ENCODE measurements around the gene KIF26B.
"Not testable (repeated sequence)": the region's sequence is repeated elsewhere in the genome, so short reads cannot be mapped to it uniquely, and the experiment has no call there.

KIF26B gene

GRCh38 chr1:245718951-245719350 is 564.2 kb downstream of the KIF26B start:
- Histone ChIP-seq H3K4me3 (ENCODE audit: low read length) (no peak overlapping the region), H3K9ac (ENCODE audit: low read depth, low read length) (no peak overlapping the region), H3K27me3 (ENCODE audit: insufficient read depth, low read length) (no peaks in the 10 kb centered on the region), H3K36me3 (ENCODE audit: insufficient read depth, low read length) (no peaks in the 10 kb centered on the region), H3K4me1 (ENCODE audit: insufficient read depth, low read length) (no peaks in the 10 kb centered on the region), H3K9me3 (ENCODE audit: insufficient read depth, low read depth, low read length) (no peaks in the 10 kb centered on the region), H3K27ac (ENCODE audit: low read depth, low read length) (no peak overlapping the region)
- WGBS = 95% methylated on average over 4 of the region's 4 CpGs

DNA sequence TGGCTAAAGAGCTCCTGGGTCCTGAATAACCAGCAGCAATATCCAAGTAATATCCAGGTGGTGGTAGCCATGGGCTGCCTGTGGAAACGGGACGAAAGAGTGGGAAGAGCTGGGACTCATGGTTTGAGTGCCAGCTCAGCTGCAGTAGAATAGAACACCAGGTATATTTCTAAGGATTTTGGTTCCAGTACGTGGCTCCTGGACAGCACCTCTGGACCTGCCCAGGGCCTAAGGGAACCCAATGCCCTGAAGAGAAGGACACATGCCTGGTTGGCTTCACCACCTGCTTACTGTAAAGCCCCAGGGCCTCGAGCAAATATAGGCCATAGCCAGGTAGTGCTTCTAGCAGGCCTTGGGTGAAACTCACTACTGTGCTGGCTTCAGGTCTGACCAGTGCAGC is 566.7 kb downstream of the KIF26B start:
- no peaks in the 10 kb centered on the region for H3K27me3 ChIP-seq (ENCODE audit: insufficient read depth, low read length)
- H3K4me3 ChIP-seq (ENCODE audit: low read length) = no peak overlapping the region
- WGBS = 94% methylated on average over 4 of the region's 4 CpGs
- H3K4me1 ChIP-seq (ENCODE audit: insufficient read depth, low read length) = no peaks in the 10 kb centered on the region
- H3K36me3 ChIP-seq (ENCODE audit: insufficient read depth, low read length) = no peaks in the 10 kb centered on the region
- no peaks in the 10 kb centered on the region for H3K9me3 ChIP-seq (ENCODE audit: insufficient read depth, low read depth, low read length)
- no peak overlapping the region for H3K9ac ChIP-seq (ENCODE audit: low read depth, low read length)
- H3K27ac ChIP-seq (ENCODE audit: low read depth, low read length) = no peak overlapping the region

DNA sequence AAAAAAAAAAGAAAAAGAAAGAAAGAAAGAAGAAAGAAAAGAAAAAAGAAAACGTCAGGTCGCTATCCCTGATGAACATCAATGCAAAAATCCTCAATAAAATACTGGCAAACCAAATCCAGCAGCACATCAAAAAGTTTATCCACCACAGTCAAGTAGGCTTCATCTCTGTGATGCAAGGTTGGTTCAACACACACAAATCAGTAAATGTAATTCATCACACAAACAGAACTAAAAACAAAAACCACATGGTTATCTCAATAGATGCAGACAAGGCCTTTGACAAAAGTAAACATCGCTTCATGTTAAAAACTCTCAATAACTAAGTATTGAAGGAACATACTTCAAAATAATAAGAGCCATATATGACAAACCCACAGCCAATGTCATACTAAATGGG is 573.2 kb downstream of the KIF26B start:
- not testable (repeated sequence) for H3K4me3 ChIP-seq (ENCODE audit: low read length); H3K4me1 ChIP-seq (ENCODE audit: insufficient read depth, low read length)
- WGBS = 98% methylated on average over 3 of the region's 3 CpGs

GRCh38 chr1:245730801-245731200 is 576.0 kb downstream of the KIF26B start:
- no peaks in the 10 kb centered on the region for H3K9me3 ChIP-seq (ENCODE audit: insufficient read depth, low read depth, low read length)
- H3K9ac ChIP-seq (ENCODE audit: low read depth, low read length) = no peak overlapping the region
- H3K27ac ChIP-seq (ENCODE audit: low read depth, low read length) = no peak overlapping the region
- no peak overlapping the region for H3K4me3 ChIP-seq (ENCODE audit: low read length)
- 86% methylated on average over 2 of the region's 2 CpGs for WGBS
- no peaks in the 10 kb centered on the region for H3K4me1 ChIP-seq (ENCODE audit: insufficient read depth, low read length)
- H3K27me3 ChIP-seq (ENCODE audit: insufficient read depth, low read length) = no peaks in the 10 kb centered on the region
- no peaks in the 10 kb centered on the region for H3K36me3 ChIP-seq (ENCODE audit: insufficient read depth, low read length)

More for the DNA sequence above, 573.2 kb downstream of the KIF26B start:
- not testable (repeated sequence) for H3K27ac ChIP-seq (ENCODE audit: low read depth, low read length); H3K36me3 ChIP-seq (ENCODE audit: insufficient read depth, low read length); H3K9me3 ChIP-seq (ENCODE audit: insufficient read depth, low read depth, low read length); H3K9ac ChIP-seq (ENCODE audit: low read depth, low read length); H3K27me3 ChIP-seq (ENCODE audit: insufficient read depth, low read length)

DNA sequence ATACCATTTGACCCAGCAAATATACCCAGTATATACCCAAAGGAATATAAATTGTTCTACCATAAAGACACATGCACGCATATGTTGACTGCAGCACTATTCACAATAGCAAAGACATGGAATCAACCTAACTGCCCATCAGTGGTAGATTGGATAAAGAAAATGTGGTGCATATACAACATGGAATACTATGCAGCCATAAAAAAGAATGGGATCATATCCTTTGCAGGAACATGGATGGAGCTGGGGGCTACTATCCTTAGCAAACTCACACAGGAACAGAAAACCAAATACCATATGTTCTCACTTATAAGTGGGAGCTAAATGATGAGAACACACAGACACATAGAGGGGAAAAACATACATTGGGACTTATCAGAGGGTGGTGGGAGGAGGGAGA is 585.6 kb downstream of the KIF26B start:
- H3K36me3 ChIP-seq (ENCODE audit: insufficient read depth, low read length); H3K27me3 ChIP-seq (ENCODE audit: insufficient read depth, low read length); H3K4me1 ChIP-seq (ENCODE audit: insufficient read depth, low read length); H3K27ac ChIP-seq (ENCODE audit: low read depth, low read length); H3K9me3 ChIP-seq (ENCODE audit: insufficient read depth, low read depth, low read length); H3K9ac ChIP-seq (ENCODE audit: low read depth, low read length); H3K4me3 ChIP-seq (ENCODE audit: low read length): not testable (repeated sequence)
- 100% methylated on average over 1 of the region's 1 CpG for WGBS

GRCh38 chr1:245742896-245743295 is 588.1 kb downstream of the KIF26B start:
- H3K36me3 ChIP-seq (ENCODE audit: insufficient read depth, low read length) = no peaks in the 10 kb centered on the region
- no peak overlapping the region for H3K4me3 ChIP-seq (ENCODE audit: low read length)
- no peaks in the 10 kb centered on the region for H3K9me3 ChIP-seq (ENCODE audit: insufficient read depth, low read depth, low read length)
- WGBS = 89% methylated on average over 9 of the region's 9 CpGs
- H3K9ac ChIP-seq (ENCODE audit: low read depth, low read length) = no peak overlapping the region
- no peak overlapping the region for H3K27ac ChIP-seq (ENCODE audit: low read depth, low read length)
- no peaks in the 10 kb centered on the region for H3K27me3 ChIP-seq (ENCODE audit: insufficient read depth, low read length)
- H3K4me1 ChIP-seq (ENCODE audit: insufficient read depth, low read length) = no peaks in the 10 kb centered on the region

DNA sequence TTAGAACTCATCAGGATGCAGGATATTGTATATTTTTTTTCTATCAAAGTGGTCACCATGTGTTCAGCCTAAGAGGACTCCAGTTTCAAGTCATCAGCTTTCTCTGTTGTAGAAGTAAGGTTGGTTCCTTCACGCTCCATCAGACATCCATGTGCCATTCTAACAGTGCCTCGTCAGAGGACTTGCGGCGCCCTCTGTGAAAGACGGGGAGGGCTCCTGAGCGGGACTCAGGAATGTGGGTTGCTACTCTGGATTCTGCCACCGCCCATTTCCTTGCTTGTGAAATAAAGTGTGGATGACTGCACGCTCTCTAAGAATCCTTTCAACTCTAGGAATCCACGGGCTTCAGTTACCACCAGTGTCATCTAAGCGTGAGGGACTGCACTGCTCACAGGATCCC is 593.5 kb downstream of the KIF26B start:
- peaks cover 9% of the 10 kb centered on the region; the same call in 1 of the 2 replicates for H3K4me1 ChIP-seq (ENCODE audit: insufficient read depth, low read length)
- no peaks in the 10 kb centered on the region for H3K36me3 ChIP-seq (ENCODE audit: insufficient read depth, low read length)
- H3K27ac ChIP-seq (ENCODE audit: low read depth, low read length) = no peak overlapping the region
- no peaks in the 10 kb centered on the region for H3K27me3 ChIP-seq (ENCODE audit: insufficient read depth, low read length)
- H3K9me3 ChIP-seq (ENCODE audit: insufficient read depth, low read depth, low read length) = no peaks in the 10 kb centered on the region
- no peak overlapping the region for H3K9ac ChIP-seq (ENCODE audit: low read depth, low read length)
- WGBS = 86% methylated on average over 10 of the region's 10 CpGs
- H3K4me3 ChIP-seq (ENCODE audit: low read length) = no peak overlapping the region

DNA sequence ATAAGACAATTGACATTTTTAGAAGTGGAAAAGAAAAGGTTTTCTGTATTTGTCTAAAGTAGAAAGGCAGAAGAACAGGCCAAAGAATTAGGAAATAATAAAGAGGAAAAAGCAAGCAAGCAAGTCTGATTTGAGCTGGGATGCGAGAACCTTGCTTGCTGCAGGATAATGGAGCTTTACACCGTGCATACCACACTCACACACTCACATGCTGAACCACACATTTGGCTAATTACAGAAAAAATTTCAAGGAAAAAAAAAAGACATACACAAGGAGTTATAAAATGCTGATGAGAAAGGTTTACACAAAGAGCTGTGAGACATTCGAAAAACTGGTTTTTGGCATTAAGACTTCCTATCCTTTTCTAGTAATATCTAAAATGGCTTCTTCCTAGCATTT is 593.9 kb downstream of the KIF26B start:
- Histone ChIP-seq H3K4me3 (ENCODE audit: low read length) (no peak overlapping the region), H3K36me3 (ENCODE audit: insufficient read depth, low read length) (no peaks in the 10 kb centered on the region), H3K9ac (ENCODE audit: low read depth, low read length) (no peak overlapping the region), H3K27ac (ENCODE audit: low read depth, low read length) (no peak overlapping the region), H3K4me1 (ENCODE audit: insufficient read depth, low read length) (peaks cover 9% of the 10 kb centered on the region; the same call in 1 of the 2 replicates), H3K27me3 (ENCODE audit: insufficient read depth, low read length) (no peaks in the 10 kb centered on the region), H3K9me3 (ENCODE audit: insufficient read depth, low read depth, low read length) (no peaks in the 10 kb centered on the region)
- WGBS = 88% methylated on average over 2 of the region's 3 CpGs

- 95% methylated on average over 2 of the region's 3 CpGs for WGBS
Measured at GRCh38 chr1:245749053-245749452, 594.3 kb downstream of the KIF26B start.

GRCh38 chr1:245750261-245750660 is 595.5 kb downstream of the KIF26B start:
- no peaks in the 10 kb centered on the region for H3K36me3 ChIP-seq (ENCODE audit: insufficient read depth, low read length)
- no peak overlapping the region for H3K4me3 ChIP-seq (ENCODE audit: low read length)
- no peaks in the 10 kb centered on the region for H3K9me3 ChIP-seq (ENCODE audit: insufficient read depth, low read depth, low read length)
- H3K9ac ChIP-seq (ENCODE audit: low read depth, low read length) = no peak overlapping the region
- over 99% methylated on average over 3 of the region's 3 CpGs for WGBS
- H3K4me1 ChIP-seq (ENCODE audit: insufficient read depth, low read length) = peaks cover 9% of the 10 kb centered on the region; the same call in 1 of the 2 replicates
- no peak overlapping the region for H3K27ac ChIP-seq (ENCODE audit: low read depth, low read length)
- H3K27me3 ChIP-seq (ENCODE audit: insufficient read depth, low read length) = no peaks in the 10 kb centered on the region

More at GRCh38 chr1:245749053-245749452, 594.3 kb downstream of the KIF26B start:
- H3K36me3 ChIP-seq (ENCODE audit: insufficient read depth, low read length) = no peaks in the 10 kb centered on the region
- H3K9ac ChIP-seq (ENCODE audit: low read depth, low read length) = no peak overlapping the region
- H3K27ac ChIP-seq (ENCODE audit: low read depth, low read length) = no peak overlapping the region
- H3K9me3 ChIP-seq (ENCODE audit: insufficient read depth, low read depth, low read length) = no peaks in the 10 kb centered on the region
- H3K4me3 ChIP-seq (ENCODE audit: low read length) = no peak overlapping the region
- H3K4me1 ChIP-seq (ENCODE audit: insufficient read depth, low read length) = peaks cover 9% of the 10 kb centered on the region; the same call in 1 of the 2 replicates
- H3K27me3 ChIP-seq (ENCODE audit: insufficient read depth, low read length) = no peaks in the 10 kb centered on the region

DNA sequence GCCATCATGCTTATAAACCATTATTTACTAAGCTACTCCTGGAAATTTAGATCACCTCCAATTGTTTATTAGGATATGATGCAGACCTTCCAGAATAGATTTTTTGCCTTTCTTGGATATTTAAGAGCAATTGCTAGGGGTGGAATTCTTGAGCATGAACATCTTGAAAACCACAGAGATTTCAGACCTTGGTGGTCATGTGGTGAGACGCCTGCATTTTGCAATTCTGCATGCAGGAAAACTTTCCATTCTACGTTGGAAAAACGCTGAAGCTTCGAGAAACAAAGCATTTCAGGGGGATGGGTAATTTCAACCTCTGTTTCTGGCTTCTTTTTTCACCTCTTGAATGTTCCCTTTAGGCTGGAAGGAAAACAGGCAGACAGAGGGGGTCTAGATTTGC is 596.3 kb downstream of the KIF26B start:
- Histone ChIP-seq H3K9me3 (ENCODE audit: insufficient read depth, low read depth, low read length) (no peaks in the 10 kb centered on the region), H3K36me3 (ENCODE audit: insufficient read depth, low read length) (no peaks in the 10 kb centered on the region), H3K27ac (ENCODE audit: low read depth, low read length) (no peak overlapping the region), H3K4me3 (ENCODE audit: low read length) (no peak overlapping the region), H3K9ac (ENCODE audit: low read depth, low read length) (no peak overlapping the region), H3K27me3 (ENCODE audit: insufficient read depth, low read length) (no peaks in the 10 kb centered on the region), H3K4me1 (ENCODE audit: insufficient read depth, low read length) (peaks cover 9% of the 10 kb centered on the region; the same call in 1 of the 2 replicates)
- 85% methylated on average over 4 of the region's 4 CpGs for WGBS

Measured in HUES64 (cell line).